Suppressor macrophage (primary cell): ENCODE data around the gene NGFR.
A peak's percentile ranks its signal among the peaks of the same experiment; 100 is the strongest.

Experiments
- DNase-seq, 4 experiments: peaks; one replicate each; pipeline ENCODE4 v3.0.0-alpha.2; 2020 to 2022
- total RNA-seq, 17 experiments: gene quantifications; one replicate each; lab custom pipeline; 2026; ENCODE audit warnings: mixed read lengths in 6 of 17, inconsistent platforms in 3 of 17; lab: John Stamatoyannopoulos, UW

Gene NGFR
- 0 to 1.9 (median 0) reads per million in 17 experiments for total RNA-seq

- peak; percentile 46 to 61 (median 52) for DNase-seq
Measured at GRCh38 chr17:49494986-49495841, at the start of gene NGFR. NGFR (plus strand) TSS chr17:49495293; CDS start chr17:49495418, 125 bp downstream.

DNA sequence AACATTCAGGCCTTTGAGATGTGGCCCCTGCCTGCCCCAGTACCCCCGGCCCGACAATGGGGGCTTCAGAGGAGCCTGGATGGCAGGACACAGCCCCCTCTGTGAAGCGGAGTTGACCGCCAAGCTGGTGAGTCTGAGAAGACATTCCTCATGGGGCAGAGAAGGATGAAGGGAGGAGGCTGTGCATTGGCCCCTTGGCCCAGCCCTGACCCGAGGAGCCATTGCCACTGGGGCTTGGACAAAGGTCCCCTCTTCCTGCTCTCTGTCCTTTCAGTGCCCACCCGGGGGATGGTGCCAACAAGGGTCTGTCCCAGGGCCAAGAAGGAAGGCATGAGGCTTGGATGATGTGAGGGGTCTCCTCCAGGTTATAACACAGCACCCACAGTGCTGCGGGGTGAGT, 49.5 kb upstream of the NGFR start:
- no peak for DNase-seq

DNA sequence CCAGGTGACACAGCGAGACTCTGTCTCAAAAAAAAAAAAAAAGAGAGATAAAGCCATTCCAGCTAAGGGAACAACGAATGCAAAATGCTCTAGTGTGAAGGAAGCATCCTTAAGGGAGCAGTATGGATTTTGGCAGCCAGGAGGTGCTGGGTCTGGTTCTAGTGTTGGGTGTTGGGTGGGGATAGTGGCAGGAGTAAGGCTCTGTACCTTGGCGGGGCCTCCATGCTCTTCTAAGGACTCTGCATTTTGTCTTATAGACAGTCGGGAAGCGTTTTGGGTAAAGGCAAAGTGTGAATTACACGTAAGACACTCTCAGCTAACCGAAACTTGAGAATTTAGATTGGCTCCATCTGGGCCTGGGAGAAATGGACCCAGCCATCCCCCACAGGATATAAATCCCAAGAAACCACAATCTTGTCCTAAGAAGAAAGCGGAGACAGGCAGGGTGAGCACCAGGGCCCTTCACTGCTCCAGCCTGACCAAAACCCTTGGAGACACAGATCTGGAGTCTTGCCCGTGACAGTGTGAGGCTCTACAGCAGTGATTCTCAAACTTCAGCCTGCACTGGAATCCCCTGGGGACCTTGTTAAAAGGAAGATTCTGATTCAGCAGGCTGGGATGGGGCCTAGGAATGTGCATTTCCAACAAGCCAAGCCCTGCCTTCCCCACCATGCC, 47.3 kb upstream of the NGFR start:
- no peak for DNase-seq

GRCh38 chr17:49450181-49450580, 44.9 kb upstream of the NGFR start:
- DNase-seq = no peak

DNA sequence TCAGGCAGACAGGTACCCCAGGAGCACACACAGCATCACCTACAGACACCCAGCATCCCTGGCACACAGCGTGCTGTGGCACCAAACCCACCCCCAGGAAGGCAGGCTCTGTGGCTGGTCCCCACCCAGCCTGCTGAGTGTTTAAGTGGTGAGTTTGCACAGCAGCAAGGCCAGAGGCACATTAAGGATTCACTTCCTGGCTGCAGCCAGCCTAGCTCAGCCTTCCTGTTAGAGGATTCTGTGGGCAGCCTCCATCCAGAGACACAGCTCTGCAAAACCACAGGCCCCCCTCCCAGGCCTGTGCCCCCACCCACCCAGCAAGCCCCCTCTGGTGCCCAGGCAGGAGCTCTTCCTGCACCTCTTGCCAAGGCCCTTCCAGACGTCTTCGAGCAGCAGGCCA, 44.4 kb upstream of the NGFR start:
- peak in 2 of 4 experiments; percentile 17 to 19 for DNase-seq

GRCh38 chr17:49452201-49452600, 42.9 kb upstream of the NGFR start:
- no peak for DNase-seq

DNA sequence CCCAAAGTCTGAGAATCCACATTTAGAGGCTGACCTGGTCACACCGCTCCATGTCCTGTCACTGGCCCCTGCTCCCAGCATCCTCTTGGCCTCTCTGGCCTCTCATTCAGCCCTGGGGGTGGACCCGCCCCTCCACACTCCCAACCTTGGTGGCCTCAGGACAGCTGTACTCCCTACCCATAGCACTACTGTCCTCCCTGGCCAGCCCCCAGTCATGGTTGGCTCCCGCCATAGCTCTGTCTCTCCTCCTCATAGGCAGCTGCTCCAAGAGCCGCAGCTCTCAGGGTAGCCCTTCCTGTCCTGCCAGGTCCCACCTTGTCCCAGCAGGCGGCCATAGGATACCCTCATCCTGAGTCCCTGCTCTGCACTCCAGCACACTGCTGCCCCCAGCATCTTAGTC, 42.4 kb upstream of the NGFR start:
- DNase-seq = no peak

GRCh38 chr17:49454050-49454449, 41.0 kb upstream of the NGFR start:
- DNase-seq = no peak

- DNase-seq = no peak
Measured at GRCh38 chr17:49455272-49455861, 39.7 kb upstream of the NGFR start.

GRCh38 chr17:49456183-49456965, 38.7 kb upstream of the NGFR start:
- peak in 1 of 4 experiments; percentile 15 for DNase-seq

DNA sequence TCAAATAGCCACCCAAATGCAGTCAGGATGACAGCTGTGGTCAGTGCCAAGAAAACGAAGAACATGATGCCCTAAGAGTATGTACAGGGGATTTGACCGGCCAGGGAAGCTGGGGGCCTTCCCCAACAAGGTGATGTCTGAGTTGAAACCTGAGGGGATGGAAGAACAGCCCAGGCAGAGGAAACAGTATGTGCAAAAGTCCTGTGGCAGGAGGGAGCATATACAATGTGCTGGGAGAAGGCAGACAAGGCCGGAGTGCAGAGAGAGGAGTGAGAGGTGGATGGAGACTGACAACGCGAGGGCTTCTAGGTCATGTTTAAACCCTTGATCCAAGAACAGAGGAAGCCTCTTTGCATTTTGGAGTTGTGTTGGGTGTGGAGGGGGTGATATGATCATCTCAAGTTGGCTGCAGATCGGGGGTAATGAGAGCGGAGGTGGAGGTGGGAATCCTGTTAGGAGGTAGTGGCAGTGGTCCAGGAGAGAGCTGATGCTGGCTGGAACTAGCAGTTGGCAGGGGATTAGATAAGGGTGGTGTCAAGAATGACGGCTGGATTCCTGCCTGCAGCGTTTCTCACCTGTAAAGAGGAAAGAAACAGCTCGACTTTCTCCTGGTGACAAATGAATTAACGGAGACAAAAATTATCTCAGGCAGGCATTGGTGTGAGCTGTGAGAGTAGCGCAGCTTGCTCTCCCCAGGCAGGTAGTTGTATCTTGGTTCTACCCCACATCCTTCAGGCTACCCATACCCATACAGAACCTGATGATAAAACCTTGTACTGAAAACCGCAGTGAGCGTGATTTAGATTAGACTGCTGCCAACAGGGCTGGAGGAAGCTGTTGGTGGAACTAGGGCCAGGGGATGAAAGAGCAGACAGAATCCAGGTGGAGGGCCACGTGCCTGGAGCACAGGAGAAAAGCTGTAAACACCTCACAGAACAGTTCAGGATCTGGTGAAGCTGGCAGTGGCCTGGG, 37.2 kb upstream of the NGFR start:
- no peak for DNase-seq

GRCh38 chr17:49459401-49459984, 35.6 kb upstream of the NGFR start:
- DNase-seq = no peak

- no peak for DNase-seq
Measured at GRCh38 chr17:49460401-49460800, 34.7 kb upstream of the NGFR start.

DNA sequence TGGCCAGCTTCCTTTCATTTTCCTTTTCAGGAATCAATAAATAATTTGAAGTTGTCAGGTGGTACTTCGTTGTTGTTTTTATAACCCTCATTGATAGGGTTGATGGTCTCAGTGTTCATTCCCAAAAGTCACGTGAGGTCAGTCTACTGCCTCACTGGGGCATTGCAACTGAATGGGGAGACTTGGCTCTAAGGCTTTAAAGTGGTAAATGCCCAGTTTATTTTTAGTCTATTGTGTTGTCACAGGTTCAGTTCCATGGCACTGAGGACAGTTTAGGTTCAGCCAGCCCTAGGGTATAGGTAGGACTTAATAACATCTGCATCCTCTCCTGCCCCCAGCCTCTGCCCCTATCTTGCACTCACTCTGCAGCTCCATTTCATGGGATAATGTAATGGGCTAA, 33.5 kb upstream of the NGFR start:
- DNase-seq = no peak

- DNase-seq = no peak
Measured at GRCh38 chr17:49464049-49464448, 31.0 kb upstream of the NGFR start.

DNA sequence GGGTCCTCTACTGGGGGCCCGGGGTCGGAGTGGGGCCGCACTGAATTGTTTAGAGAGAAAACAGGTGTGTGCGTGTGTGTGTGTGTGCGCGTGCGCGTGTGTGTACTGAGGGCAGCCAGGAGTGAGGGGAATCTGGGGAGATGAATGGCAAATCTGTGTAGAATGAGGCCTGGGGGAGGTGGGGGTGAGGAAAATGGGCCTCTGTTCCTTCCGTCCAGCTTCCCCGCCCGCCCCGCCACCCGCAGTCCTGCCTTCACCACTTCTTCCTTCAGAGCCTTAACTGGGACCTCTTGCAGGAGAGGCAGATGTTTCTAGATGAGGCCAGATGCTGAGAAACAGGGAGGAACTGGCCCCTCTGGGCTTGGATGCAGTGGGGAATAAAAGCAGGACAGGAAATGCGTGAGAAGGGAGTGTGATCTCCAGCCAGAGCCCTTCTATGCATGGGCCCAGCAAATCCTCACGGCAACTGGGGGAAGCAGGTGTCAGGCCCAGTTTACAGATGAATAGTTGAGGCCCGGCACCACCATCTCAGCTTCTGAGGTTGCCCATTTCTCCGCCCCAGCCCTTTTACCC, 29.7 kb upstream of the NGFR start:
- DNase-seq = no peak

- no peak for DNase-seq
Measured at GRCh38 chr17:49466436-49466835, 28.7 kb upstream of the NGFR start.

DNA sequence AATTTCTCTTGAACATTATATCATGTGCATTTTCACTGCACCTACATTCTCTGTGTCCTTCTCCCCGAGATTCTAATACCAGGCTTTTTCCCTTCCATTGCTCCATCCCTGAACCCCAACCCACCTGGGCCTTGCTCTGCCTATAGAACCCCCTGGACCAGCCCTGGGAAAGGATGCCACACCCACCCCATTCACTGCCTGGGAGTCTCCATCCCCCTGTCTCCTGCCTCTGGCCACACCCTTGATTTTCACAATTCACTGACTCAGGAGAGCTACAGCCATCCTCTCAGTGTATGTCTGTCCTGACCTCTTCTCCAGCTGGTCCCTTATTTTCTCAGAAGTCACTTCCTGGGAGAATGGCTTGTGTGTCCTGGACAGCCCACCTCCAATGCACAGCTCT, 27.9 kb upstream of the NGFR start:
- no peak for DNase-seq

DNA sequence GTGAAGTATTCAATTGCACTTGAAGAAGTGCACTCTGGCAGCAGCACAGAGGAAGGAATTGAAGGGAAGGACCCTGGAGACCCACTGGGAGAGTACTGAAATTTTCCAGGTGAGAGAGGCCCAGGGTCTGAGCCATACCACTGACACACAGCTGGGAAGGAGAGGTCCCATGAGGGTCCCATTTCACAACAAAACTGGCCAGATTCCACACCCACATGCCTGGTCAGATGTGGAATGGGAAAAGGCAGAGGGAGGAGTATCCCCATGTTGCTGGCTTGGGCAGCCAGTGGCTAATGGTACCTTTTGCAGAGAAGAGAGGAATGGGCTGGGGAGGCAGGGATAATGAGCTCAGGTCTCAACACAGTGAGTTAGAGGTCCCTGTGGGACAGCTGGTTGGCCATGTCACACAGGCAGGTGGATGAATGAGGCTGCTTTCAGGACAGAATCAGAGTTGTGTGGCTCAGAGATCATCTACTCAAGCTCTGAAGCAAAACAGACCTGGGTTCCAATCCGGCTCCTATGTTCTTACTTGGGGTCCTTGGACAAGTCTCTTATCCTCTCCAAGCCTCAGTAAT, 26.2 kb upstream of the NGFR start:
- DNase-seq = no peak
